IPS DF 19.7 (cell line): ENCODE data around the gene TRAF2.

Experiments used
- DNase-seq: peaks from one replicate; pipeline ENCODE4 v3.0.0-alpha.2; 2013; ENCODE audit warnings: low read depth, low spot score

TRAF2 gene

DNA sequence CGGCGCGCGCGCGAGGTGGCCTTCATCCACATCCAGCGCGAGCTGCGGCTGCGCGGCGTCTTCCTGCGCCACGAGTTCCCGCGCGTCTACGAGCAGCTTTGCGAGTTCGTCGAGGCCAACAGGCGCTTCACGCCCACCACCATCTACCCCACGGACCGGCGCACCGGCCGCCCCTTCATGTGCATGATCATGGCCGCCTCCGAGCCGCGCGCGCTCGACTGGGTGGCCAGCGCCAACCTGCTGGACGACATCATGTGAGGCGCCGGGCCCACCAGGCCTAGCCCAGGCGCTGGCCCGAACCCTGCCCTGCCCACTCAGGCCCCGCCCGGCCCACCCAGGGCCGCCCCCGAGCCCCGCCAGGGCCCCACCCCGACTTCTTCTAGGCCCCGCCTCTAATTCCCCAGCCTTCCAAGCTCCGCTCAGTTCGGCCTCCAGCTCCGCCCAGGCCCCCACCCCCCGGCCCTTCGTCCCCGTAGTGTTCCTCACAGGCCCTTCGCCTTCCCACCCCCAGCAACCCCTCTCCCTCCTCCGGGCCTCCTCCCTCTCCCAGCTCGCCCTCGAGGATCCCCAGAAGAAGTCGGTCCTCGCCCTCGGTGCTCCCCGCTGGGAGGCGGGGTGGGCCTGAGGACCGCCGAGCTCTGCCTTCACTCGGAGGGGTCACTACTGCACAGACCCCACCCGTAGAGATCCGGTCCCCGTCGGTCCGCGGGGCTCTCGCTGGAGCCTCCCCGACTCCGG, 39.1 kb upstream of the TRAF2 start:
- no peak for DNase-seq

DNA sequence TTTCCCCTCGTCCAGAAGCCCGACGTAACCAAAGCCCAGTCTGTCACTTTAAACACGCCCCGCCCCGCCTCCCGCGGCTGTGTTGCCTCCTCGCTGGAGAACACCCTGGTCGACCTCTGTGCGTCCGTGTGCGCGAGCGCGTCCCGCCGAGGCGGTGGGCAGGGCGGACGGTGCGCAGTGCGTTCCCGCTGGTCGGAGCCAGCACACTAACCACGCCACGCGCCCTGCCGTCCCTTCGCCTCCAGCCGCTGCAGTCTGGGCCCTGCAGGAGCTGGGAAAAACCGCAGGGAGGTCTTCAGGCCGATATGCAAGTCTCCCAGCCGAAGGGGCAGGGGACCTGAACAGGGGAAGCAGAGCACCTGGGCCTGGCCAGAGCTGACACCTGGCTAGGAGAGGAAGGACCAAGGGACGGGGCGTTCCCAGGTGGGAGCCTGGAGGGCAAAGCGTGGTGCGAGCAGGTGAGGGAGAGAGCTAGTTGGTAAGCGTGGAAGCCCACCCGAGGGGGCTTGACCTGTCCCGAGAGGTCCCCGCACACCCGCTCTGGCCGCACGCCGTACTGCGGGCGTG, 38.4 kb upstream of the TRAF2 start:
- DNase-seq = no peak

DNA sequence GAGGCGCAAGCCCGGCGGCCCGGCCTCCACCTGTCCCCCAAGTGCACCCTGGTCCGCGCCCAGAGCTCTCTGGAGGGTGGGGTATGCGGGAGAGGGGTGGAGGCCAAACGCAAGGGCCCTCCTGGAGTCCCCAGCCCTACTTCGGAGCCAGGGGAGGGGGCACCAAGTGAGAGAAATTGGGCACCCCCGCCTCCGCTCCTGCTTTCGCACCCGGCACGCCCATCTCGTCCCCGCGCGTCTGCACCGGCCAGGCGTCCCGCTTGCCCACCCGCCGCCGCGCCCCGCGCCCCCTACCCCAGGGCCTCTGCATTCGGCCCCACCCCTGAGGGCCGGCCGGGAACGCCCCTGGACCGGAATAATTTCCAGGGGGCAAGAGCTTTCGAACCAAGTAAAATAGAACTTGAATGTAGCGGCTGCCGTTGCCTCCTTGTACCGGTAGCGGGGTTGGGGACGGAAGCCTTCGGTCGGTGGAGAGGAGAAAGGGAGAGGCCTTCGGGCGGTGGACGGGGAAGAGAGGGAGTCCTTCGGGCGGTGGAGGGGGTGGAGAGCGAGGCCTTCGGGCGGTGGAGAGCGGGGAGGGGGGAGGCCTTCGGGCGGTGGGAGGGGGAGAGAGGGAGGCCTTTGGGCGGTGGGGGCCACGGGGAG, 37.8 kb upstream of the TRAF2 start:
- no peak for DNase-seq

DNA sequence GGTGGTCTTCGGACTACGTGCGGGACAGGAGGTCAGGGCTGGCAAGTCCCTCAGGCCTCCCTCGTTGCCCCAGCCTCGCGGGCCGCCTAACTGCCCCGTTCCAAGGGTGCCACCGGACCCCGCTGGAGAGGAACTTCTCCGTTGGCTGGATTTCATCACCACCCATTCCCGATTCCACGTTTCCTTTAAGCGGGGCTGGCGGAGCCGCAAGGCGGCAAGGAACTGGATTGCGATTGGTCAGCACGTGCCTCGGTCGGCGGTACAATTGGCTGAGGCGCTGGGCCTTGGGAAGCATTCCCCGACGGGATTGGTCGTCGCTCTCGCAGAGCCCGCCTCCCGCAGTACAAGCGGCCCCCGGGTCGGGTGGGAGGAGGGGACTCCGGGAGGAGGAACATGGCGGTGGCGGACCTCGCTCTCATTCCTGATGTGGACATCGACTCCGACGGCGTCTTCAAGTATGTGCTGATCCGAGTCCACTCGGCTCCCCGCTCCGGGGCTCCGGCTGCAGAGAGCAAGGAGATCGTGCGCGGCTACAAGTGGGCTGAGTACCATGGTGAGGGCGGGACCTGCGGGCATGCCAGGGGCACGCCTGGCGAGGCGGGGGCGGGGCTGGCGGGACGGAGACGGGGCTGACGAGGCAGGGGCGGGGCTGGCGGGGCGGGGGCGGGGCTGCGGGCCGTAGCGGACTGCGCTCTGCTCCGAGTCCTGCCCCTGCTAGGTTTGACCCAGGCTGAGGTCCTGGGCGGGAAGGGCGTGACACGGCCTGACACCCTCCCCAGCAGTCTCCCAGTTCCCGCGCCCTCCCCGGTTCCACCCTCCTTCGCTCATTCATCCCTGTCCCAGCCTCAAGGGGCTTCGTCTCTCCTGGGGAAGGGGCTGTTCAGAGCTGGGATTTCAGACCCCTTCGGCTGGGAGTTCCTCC, 37.0 kb upstream of the TRAF2 start, which contains the start of gene PHPT1:
TSS of gene PHPT1 (plus strand) at position 372 of the 922 bp plus-strand sequence. CDS start at position 394, 22 bp downstream.
- peak; percentile 93 for DNase-seq

DNA sequence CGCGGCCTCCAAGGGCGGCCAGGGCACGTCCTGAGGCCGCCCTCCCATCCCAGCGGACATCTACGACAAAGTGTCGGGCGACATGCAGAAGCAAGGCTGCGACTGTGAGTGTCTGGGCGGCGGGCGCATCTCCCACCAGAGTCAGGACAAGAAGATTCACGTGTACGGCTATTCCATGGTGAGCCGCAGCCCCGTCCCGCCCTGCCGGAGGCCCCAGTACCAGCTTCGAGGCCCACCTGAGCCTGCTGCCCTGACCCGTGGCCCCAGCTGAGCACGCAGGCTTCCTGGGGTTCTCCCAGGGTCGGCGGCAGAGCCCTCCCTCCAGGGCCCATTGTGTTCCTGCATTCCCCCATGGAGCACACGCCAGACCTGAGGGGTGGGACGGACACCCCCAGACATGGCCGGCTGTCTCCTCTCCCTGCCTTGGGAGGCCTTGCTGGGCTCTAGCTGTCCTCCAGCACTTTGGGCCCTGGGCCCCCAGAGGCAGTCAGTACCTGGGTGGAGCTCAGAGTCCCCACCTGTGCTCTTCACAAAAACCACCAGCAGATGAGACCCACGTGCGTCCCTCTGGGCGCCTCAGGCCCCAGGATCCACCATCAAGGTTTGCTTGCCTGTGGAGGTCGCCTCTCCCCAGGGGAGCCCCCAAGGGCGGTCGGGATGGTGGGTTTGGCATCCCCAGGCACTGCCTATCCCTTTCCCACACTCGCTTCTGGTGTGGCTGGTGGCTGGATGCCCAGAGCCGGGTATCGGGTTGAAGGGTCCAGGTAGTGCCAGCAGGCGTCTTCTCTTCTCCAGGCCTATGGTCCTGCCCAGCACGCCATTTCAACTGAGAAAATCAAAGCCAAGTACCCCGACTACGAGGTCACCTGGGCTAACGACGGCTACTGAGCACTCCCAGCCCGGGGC, 36.1 kb upstream of the TRAF2 start:
- DNase-seq = no peak

DNA sequence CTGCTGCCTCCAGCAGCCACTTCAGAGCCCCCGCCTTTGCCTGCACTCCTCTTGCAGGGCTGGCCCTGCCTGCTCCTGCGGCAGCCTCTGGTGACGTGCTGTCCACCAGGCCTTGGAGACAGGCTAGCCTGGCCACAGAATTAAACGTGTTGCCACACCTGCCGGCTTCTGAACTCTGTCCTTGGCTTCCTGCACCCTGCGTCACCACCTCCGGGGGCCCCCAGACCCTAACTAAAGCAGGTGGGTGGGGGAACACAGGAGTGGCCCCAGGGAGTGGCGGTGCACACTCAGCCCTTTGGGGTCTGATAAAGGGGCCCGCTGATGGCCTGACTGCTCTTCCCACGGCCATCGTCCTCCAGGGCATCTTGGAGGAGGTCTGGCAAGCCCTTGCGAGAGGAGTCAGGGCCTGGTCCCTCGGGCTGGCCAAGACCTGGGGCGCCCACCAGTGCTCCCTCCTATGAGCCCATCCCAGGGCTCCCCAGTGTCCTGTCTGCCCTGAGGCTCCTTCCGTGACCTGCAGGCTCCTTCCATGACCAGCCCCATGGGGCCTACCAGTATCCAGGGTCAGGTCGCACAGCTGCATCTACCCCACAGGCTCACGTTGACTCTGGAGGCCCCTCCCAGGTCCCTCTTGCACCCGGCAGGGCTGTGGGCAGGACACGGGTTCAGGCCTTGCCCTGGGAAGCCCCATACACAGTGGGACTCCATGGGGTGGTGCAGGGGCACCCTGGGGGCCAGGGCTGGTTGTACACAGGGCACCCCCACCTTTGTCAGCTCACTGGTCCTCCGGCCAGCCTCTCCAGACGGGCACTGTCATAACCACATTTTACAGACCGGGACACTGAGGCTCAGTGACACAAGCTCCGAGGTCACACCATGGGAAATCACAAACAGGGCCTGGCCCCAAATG, 35.2 kb upstream of the TRAF2 start:
- no peak for DNase-seq

DNA sequence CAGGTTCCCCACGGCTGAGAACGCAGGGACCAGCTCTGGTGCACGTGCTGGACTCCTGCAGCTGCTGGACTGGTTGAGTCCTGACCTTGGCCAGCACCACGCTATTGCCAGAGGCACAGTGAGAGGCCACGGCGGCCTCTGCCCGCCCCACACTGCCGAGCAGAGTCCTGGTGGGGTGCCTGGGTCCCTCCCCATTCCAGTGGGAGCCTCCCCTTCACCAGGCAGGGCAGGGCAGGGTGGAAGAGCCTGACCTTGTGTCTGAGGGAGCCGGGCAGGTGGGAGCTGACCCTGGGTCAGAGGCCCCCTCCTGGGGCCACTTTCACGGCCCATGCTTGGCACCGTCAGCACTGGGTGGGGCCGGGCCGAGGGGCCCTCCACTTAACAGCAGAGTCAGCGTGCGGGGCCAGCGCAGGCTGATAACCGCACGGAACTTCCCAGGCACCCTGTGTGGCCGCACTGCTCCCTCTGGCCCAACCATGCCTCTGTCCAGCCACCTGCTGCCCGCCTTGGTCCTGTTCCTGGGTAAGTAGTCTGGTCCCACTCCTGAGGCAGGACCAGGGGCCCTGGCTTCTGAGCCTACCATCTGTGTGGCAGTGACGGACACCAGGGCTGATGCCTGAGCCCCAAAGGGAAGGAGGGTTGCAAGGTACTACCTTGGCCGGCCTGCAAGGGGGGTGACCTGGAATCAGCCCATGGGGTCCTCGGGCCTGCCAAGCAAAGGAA, 34.2 kb upstream of the TRAF2 start, which contains the start of gene MAMDC4:
TSS of gene MAMDC4 (plus strand) at position 406 of the 723 bp plus-strand sequence. CDS start at position 477, 71 bp downstream.
- DNase-seq = no peak

DNA sequence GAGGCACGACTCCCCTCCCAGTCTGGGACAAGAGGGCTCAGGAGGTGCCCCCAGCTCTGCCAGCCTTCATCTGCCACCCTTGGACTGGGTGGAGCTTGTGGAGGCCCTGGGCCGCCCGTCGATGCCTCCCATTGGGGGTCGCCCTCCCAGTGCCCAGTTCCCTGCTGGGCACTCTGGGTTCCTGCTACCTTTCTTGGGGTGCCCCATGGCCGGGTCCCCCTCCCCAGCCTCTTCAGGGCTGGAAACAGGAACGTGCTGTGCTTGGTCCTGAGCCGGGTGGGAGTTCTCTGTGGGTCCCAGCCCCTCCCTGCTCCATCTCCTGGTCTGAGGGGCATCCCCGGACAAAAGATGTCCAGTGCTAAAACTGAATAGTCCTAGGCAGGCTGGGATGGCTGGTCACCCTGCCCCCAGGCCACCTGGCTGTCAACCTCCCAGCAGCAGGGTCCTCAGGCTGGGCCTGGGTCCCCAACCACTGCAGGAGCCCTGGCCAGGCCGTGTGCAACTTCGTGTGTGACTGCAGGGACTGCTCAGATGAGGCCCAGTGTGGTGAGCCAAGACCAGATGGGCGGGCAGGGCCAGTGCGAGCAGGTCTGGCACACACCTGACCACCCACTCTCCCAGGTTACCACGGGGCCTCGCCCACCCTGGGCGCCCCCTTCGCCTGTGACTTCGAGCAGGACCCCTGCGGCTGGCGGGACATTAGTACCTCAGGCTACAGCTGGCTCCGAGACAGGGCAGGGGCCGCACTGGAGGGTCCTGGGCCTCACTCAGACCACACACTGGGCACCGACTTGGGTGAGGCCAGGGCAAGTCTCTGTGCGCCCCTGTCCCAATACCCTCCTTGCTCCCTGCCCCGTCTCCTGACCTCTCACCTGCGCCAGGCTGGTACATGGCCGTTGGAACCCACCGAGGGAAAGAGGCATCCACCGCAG, 33.4 kb upstream of the TRAF2 start:
- no peak for DNase-seq

DNA sequence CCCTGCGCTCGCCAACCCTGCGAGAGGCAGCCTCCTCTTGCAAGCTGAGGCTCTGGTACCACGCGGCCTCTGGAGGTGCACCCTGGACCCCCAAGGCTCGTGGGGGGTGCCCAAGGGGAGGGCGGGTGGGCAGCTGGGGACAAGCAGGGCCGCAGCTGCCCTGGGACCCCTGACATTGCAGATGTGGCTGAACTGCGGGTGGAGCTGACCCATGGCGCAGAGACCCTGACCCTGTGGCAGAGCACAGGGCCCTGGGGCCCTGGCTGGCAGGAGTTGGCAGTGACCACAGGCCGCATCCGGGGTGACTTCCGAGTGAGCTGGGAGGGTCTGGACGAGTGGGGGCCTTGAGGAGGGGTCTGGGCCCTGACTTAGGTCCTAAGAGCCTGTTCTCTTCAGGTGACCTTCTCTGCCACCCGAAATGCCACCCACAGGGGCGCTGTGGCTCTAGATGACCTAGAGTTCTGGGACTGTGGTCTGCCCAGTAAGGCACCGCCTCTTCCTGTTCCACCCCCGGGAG, 32.7 kb upstream of the TRAF2 start:
- no peak for DNase-seq

DNA sequence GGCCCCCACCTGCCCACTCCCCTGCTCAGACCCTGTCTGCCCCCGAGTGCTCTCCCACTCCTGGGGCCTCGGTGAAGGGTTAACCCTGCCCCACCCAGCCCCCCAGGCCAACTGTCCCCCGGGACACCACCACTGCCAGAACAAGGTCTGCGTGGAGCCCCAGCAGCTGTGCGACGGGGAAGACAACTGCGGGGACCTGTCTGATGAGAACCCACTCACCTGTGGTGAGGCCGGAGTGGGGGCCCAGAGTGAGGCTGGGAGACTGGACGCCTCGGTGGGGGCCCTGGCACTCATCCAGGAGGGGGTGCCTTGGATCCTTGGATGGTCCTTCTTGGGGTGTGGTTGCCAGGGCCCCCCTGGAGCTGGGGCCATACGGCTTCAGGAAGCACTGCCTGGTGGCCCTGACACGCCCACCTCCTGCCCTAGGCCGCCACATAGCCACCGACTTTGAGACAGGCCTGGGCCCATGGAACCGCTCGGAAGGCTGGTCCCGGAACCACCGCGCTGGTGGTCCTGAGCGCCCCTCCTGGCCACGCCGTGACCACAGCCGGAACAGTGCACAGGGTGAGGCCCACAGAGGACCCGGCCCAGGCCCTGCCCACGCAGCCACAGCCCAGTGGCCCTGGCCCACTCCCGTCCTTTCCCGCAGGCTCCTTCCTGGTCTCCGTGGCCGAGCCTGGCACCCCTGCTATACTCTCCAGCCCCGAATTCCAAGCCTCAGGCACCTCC, 32.0 kb upstream of the TRAF2 start:
- DNase-seq = no peak

DNA sequence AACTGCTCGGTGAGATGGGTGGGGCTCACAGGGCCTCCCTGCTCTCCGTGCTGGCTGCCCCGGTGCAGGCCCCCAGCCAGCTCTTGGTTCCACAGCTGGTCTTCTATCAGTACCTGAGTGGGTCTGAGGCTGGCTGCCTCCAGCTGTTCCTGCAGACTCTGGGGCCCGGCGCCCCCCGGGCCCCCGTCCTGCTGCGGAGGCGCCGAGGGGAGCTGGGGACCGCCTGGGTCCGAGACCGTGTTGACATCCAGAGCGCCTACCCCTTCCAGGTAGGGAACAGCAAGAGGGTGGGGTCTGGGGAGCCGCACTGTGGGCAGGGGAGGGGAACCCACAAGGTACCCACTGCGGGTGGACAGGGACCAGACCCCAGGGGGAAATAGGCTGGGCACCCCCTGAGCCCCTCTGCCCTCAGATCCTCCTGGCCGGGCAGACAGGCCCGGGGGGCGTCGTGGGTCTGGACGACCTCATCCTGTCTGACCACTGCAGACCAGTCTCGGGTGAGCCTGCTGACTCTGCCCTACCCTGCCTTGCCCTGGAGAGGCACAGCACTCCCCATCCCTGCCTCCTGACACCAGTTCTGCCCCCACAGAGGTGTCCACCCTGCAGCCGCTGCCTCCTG, 31.4 kb upstream of the TRAF2 start:
- no peak for DNase-seq

DNA sequence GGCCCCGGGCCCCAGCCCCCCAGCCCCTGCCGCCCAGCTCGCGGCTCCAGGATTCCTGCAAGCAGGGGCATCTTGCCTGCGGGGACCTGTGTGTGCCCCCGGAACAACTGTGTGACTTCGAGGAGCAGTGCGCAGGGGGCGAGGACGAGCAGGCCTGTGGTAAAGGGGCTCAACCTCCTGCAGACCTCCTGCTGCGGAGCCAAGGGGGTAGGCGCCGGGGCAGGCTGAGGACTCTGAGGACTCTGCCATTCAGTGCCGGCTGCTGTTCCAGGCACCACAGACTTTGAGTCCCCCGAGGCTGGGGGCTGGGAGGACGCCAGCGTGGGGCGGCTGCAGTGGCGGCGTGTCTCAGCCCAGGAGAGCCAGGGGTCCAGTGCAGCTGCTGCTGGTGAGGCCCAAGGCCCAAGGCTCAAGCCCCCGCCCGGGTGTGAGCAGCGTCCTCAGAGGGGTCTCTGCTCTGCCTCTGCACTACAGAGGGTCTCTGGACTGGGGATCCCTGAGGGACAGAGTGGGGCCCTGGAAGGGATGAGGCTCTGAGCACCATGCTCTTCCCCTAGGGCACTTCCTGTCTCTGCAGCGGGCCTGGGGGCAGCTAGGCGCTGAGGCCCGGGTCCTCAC, 30.7 kb upstream of the TRAF2 start:
- DNase-seq = no peak

DNA sequence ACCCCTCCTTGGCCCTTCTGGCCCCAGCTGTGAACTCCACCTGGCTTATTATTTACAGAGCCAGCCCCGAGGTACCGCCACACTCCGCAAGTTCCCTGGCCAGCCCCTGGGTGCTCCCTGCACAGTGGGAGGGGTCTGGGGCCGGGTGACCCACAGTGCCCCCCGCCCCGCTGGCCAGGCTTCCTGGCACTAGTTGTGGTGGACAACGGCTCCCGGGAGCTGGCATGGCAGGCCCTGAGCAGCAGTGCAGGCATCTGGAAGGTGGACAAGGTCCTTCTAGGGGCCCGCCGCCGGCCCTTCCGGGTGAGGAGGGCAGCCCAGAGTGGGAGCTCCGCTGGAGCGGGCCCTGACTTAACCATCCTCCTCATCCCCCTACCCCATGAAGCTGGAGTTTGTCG, 30.2 kb upstream of the TRAF2 start:
- no peak for DNase-seq

DNA sequence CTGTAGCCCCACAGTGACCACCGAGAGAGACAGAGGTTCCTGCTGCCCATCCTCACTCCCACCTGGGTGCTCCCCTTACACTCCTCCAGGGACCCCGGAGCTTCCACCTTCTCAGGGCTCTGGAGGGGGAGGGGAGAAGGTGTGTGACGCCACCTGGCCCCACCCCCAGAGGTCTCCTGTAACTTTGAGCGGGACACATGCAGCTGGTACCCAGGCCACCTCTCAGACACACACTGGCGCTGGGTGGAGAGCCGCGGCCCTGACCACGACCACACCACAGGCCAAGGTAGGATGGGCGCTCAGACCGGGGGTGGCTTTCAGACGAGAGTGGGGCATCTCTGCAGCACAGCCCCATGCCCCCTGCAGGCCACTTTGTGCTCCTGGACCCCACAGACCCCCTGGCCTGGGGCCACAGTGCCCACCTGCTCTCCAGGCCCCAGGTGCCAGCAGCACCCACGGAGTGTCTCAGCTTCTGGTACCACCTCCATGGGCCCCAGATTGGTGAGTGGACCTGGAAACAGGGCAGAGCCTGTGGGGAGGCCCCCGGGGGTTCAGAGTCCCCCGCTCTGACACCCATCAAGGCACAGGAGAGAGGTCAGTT, 29.7 kb upstream of the TRAF2 start:
- DNase-seq = no peak

DNA sequence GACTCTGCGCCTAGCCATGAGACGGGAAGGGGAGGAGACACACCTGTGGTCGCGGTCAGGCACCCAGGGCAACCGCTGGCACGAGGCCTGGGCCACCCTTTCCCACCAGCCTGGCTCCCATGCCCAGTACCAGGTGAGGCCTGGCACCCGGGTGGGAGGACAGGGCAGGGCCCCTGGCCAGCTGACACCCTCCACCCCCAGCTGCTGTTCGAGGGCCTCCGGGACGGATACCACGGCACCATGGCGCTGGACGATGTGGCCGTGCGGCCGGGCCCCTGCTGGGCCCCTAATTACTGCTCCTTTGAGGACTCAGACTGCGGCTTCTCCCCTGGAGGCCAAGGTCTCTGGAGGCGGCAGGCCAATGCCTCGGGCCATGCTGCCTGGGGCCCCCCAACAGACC, 29.1 kb upstream of the TRAF2 start:
- DNase-seq = no peak
